CD4-positive, alpha-beta T cell treated with Interleukin-4 for 4 hours (primary cell): Measurements from ENCODE around the gene RPS6KA3.
"Not testable (repeated sequence)": the region's sequence is repeated elsewhere in the genome, so short reads cannot be mapped to it uniquely, and the experiment has no call there.

Experiments used
- DNase-seq: peaks from one replicate; pipeline ENCODE4 v3.0.0-alpha.2; 2020

The RPS6KA3 gene

DNA sequence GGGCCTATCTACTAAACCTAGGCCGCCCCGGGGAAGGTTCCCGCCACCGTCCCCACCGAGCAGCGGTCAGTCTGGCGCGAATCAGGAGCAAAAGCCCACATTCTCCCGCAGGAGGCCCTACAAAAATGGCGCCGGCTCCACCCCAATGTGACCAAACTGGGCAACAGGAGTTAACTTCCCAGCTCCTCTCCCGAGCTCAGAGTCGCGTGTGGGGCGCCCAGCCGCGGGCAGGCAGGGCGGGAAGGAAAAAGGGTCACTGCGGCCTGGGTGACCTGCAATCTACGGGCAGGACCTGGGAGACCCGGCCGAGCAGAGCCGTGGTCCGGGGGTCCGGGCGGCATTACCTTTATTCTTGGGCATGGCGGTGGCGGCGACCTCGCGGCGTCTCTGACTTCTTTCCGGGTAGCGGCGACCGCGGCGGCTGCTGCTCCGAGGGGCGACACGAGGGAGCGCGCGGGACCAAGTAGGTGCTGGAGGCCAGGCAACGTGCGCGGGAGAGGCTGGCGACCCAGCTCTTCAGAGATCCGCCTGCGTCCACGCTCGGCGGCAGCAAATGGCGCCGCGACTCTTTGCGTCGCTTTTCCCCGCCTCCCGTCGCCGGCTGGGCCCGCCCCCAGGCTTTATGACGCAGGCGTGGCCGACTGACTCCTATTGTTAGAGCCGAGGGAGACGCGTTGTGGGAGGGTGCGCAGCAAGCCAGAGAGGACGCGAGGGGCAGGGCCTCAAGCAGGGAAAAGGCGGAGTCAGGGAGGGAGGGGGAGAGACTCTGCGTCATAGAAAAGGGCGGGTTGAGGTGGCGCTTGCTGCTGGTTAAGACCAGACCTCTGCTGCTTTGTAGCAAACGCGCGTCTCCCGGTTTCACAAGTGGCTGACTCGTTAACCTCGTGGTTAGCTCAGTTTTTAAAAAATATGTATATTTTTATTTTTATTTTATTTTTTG lies 125.2 kb downstream of the RPS6KA3 start, which contains the start of gene EIF1AX:
TSS of gene EIF1AX (minus strand) at position 558 of the 940 bp plus-strand sequence. CDS start at position 360, 198 bp downstream.
- peak; percentile 97 for DNase-seq

DNA sequence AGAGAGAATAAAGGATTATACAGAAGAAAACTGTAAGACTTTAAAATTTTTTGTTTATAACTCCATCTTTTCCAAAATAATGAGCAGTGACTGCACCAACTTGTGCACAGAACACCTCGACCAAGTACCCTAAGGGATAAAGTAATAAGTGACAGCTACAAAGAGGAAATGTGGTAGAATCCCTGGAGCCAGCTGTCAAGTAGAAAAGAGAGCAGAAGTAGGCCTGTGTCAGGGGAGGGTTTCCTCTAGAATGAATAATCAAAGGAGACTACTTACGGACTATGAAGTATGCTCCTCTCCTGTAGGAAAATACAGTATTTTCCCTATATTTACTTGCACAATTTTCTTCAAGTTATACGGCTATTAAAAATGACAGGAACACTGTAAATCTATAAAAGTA lies 126.3 kb downstream of the RPS6KA3 start:
- no peak for DNase-seq

DNA sequence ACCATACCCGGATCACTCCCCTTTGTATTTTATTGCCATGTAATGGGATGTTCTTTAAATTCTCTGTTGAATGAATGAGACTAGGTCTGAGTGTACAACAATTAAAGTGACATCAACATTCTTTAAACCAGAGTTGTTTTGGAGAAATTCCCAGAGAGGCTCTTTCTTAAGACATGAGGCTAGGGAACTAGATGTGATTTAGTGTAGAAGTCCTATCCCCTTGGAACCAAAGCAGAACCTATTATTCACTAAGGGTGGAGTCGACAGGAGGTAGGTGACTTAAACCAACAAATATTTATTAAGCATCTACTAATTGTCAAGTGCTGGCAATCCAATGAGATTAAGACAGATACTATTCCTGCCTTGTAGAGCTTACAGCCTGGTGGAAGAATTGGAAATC lies 126.7 kb downstream of the RPS6KA3 start:
- no peak for DNase-seq

DNA sequence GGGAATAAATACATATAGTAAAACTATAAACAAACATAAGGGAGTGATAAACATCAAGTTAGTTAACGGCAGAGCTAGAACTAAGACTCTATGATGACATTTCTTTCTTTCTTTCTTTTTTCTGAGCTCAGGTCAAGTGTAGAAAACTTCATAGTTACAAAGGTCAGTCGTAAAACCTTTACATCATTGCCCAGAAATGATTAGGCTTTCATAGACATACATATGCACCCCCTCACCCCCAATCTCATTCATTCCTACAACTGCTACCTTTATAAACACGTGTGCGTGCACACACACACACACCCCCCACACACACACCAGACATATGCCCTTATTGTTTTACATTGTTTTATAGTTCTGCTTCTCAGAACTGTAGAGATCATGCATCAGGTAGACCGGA lies 130.8 kb downstream of the RPS6KA3 start:
- DNase-seq: no peak

DNA sequence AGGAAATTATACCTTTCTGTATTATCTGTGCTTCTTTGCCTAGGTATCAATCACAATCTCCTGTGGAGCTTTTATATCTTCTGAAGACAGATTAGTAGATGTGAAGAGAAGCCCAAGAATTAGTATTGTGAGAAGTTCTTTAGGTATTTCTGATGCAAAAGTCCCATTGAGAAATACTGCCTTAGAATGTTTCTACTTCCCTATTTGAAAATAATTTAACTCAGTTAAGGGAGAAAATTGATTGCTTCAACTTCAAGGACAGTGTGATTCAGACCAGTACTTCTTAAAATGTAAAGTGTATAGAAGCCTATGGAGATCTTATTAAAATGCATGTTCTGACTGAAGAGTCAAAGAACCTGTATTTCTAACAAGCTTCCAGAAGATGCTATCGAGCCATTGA lies 134.0 kb downstream of the RPS6KA3 start:
- no peak for DNase-seq

DNA sequence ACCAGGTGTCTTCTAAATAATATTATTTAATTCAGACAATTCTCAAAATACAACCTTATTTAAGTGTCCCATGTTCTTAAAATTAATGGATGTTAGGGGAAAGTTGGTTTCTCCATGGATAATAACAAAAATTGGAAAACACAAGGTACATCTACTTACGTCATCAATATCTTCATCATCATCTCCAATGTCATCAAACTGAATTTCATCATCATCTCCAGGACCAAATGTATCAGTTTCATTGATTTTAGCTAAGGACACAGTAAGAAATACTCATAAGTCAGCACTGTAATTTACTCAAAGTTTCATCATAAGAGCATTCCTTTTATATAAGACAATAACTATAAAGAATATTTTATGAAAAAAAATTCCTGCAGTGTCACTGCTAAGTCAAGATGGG lies 136.4 kb downstream of the RPS6KA3 start:
- no peak for DNase-seq

DNA sequence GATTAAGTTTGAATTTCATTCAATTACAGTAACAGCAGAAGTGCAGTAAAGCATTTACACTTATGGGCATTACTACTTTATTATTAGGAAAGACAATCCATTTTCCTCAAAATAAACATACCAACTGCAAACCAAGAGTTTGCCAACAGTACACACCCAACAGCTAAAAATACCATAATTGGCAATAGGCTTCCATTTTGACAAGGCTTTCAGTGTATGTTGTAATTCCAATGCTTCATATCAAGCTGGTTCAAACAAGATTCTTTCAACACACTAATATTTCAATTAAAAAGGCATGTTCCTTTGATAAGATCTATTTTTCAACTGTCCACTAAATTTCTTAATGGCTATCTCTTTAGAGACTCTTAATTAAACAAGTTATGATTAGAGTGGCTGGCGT lies 137.2 kb downstream of the RPS6KA3 start:
- DNase-seq: no peak

DNA sequence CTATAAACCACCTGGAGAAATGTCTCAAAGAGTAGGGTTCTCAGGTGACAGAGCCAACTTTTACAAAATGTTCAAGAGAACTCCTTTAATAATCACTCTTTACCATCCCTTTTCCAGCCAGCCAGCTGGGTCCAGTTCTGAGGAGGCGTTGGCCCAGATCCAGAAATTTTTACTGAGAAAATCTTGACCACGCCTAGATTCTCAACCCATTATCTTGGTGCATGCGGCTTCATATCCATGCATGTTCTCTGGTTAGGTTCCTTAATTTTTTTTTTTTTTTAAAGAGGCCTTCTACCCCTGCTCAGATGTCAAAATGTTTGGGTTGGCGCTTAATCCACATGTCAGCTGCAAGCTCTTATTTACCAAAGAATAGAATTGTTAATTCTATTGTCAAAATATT lies 138.0 kb downstream of the RPS6KA3 start:
- no peak for DNase-seq

DNA sequence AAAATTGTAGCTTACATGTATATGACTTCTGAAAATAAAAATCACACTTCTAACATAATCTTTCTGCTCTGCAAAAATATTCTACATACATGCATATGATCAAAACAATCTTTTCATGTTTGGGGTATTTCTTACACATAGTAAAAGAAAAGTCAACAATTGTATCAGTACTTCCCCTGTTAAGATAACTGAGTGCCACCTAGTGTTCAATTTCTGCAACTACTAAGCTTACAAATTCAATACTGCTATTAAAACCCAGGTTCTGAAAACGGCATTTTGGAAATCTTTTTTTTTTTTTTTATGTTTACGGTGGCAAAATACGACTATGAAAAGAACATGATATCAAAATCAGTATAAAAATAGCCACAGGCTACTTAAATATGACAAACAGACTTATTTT lies 139.3 kb downstream of the RPS6KA3 start:
- not testable (repeated sequence) for DNase-seq

DNA sequence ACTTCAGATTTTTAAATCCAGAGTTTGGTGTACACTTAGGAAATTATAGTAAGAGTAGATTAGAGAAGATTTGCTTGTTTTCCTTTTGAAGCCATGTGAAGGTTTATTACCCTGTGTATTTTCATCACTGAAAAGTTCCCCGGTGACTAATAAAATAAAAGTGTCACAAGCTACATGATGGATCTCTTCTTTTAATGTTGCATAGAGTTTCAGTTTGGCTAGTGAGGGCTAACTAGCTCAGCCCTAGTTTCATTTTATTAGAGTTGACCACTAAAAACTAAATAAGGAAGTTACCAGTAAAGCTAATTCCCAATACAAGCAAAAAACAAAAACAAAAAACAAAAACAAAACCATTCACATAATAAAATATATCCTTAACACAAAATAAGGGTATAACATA lies 139.9 kb downstream of the RPS6KA3 start:
- DNase-seq: not testable (repeated sequence)

DNA sequence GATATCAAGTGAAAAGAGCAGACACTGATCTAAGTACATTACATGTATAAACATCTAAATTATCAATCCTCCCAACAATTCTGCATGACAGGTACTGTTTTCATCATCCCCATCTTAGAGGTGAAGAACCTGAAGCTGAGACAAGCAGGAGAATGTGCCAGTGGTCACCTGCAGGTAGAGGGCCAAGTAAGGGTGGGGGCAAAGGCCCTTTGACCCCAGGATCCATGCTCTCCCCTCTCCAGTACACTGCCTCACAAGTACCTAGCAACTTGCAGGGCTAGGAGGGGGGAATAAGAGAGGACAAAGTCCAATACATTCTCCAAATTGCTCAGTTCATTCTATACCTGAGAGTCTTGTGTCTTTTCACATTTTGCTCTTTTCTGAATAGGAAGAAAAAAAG lies 141.7 kb downstream of the RPS6KA3 start:
- DNase-seq: no peak

DNA sequence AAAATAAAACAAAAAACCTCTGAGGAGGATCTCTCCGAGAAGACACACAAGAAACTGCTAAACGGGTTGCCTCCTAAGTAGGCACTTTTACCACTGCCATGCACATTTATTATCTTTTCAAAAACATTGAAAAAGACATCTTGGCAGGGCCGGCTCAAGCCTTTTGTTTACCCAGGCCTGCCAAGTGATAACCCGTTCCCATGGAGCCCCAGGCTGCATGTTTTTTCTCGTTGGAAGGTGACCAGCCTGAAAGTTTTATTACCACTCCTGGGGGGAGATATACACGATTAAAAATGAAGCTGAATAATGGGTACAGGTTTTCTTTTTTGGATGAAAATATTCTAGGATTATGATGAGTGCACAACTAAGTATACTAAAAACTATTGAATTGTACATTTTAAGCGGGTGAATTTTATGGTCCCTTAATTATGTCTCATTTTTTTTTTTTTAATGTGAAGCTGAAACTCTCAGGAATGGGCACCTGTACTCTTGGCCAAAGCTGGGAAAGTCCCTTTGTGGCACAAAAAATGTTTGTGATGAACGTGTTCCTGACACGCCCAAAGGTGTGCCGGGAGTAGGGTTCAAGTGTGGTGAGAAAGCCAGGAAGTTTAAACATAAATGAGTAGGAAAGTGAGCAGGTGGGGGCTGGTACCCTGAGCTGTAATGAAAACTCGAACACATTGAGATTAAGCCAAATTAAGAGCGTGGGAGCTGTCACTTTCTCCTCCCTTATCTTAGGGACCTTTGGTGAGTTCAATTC lies 148.5 kb downstream of the RPS6KA3 start:
- DNase-seq: no peak

DNA sequence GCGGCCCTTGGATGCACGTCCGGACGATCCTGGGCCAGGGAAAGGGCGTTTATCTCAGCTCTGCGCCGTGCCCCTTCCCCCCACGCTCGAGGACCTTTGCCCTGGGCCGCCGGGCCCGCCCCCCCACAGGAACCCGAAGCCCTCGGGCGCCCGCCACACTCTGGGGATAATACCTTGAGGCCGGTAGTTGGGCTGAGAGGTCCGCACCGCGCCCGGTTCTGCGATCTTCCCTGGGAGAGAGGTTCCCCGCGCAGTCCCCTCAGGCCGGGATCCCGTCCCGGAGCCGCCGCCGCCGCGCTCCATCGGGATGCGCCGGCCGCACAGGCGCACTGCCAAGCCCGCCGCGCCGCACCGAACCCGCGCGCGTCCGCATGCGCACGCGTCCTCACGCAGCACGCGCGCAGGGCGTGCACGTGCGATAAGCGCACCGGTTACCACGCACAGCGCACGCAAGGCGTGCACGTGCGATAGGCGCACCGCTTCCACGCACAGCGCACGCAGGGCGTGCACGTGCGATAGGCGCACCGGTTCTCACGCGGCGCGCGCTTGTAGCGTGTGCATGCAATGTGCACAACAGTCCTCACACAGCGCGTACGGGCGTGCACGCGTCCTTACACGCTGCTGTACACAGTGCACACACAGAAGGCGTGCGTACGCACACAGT lies 150.0 kb downstream of the RPS6KA3 start, which contains the start of gene MAP7D2:
TSS of gene MAP7D2 (minus strand) at position 331 of the 664 bp plus-strand sequence. CDS start at position 303, 28 bp downstream.
- no peak for DNase-seq

DNA sequence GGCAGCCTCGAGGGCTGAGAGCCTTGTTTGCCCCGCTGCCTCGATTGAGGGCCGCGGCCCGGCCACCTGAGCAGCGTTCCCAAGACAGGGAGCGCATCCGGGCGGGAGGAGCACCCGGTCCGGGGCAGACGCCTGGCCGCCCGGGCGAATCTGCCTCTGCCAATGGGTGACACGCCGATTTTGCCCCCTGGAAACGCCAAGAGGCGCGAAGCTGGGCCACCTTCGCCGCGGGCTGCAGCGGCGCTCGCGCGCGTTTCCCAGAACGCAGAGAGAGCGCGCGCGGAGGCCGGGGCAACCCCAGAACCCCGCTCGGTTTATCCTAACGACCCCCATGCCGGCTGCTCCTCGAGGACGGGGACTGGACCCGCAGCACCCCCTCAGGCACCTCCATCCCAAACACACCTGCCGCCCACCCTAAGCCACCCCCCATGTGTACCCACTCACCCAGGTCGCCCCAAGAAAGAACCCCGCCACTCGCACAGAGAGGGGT lies 150.6 kb downstream of the RPS6KA3 start:
- no peak for DNase-seq

DNA sequence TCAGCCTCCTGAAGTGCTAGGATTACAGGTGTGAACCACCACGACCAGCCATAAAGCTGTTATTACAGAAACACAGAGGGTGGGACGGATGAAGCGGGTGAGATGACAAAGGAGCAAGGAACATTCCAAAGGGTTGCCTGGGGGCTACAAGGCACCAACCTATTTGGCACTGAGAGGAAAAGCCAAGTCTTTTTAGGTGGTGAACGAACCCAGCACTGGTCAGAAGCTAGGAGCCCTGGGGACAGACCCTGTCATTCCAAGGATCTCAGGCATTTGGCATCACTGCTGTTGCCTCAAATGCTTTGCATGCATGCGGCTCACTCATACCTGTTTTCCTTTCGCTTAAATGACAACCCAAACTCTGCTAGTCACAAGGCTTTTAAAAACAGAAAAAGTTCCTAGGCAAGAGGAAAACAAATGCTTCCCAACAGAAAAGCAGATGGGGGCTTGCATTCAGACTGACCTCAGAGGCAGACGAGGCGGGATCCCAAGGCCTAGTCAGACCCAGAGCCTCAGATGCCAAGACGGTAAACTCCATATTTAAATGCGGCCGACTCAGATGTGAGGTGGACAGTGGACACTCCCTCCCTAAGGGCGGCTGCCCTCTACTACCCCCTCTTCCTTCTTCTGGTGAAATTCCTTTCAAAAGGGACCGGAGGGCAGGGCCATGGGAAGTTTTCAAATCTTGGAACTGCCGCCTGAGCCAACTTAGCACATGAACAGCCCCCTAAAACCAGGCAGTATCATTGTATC lies 154.5 kb downstream of the RPS6KA3 start:
- DNase-seq: no peak

DNA sequence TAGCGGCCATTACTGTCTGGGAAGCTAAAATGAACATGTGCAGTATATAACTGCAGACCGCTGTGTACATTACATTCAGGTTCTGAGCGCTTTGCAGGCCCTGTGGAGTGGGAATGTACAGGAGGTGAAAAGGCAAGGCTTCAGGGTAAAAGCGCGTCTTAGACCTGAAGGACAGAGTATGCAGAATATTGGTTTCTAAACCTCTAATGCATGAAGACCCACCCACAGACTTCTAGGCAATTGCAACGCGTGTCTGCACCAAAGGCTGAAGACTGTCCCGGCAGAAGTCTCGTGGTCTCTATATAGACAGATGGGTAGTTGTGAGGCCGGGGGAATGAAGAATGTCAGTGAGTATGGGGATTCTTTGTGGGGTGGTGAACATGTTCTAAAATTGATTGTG lies 155.4 kb downstream of the RPS6KA3 start:
- no peak for DNase-seq

DNA sequence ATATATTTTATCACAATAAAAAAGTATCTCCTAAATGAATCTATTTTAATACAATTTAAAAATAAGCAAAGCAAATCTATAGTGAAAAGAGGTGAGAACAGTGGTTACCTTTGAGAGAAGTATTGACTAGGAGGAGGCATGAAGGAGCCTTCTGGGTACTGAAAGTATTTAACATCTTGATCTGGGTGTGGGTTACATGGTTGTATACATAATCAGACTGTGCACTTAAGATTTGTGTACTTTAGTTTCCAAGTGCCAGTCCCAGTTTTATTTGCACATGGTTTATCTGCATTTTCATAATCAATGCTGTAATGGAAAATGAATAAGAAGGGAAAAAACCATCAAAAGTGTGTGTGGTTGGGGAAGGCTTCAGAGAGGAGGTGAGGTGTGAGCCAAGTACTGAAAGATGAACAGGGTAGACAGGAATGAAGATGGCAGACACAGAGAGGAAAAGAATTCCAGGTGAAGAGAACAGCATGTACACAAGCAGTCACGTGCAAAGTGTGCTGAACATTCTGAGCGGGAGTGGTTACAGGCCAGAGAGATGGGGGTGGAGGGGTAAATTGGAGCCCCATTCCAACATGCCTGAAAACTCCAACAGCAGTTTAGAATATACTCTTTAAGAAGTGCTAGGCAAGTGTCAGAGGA lies 164.7 kb downstream of the RPS6KA3 start:
- no peak for DNase-seq
